HCT116 (cell line): ENCODE data around the gene TRMT2A. TPM values are rescaled to one million over a fixed set of nuclear protein-coding genes. Genes with fewer than 3 reads are reported as not detected.

Experiments used
- ATAC-seq: fragments of 200-7000 bp; cut with Tn5 transposase; 2 replicates; pipeline ENCODE4 v1.9.1; 2020; ENCODE audit warnings: mild to moderate bottlenecking, moderate library complexity
- BruUV-seq: library from RNA; stranded (reverse); fragments of 400-500 nt; replicated peaks from 2 replicates; lab custom pipeline; 2021; lab: Mats Ljungman, UMichigan
- CTCF ChIA-PET: fragments of 300-600 bp; sonication (Branson Sonifier 250); formaldehyde crosslinking; loops from one replicate; lab custom pipeline; 2021; ENCODE audit warnings: antibody characterized with exemption; lab: Charles Lee
- POLR2A ChIA-PET: fragments of 300-600, 350-600 bp; sonication (Branson Sonifier 250); formaldehyde crosslinking; loops from one replicate; lab custom pipeline; 2021; ENCODE audit warnings: antibody characterized with exemption; lab: Charles Lee
- RAD21 ChIA-PET, 2 experiments: fragments of 300-600 bp; sonication (Branson Sonifier 250); formaldehyde crosslinking; loops; one replicate each; lab custom pipeline; 2023; ENCODE audit warnings: low total read pairs in 2 of 2; ENCODE audit not compliant: uncharacterized antibody in 2 of 2, unreplicated experiment in 2 of 2, low non-redundant PET in 1 of 2; lab: Charles Lee
- DNase-seq: peaks from one replicate; pipeline ENCODE4 v3.0.0-alpha.2; 2010; ENCODE audit warnings: low read depth, low spot score
- H2AFZ ChIP-seq: fragments of 200-600 bp; shearing (Covaris generic), sonication (generic); 2 replicates; pipeline ENCODE4 v1.6.1; 2017; ENCODE audit warnings: low read depth, mixed run types, mixed read lengths, antibody characterized with exemption, low read length; ENCODE audit not compliant: poor library complexity, severe bottlenecking
- H3K27ac ChIP-seq: 2 replicates; pipeline ENCODE4 v1.5.1; 2012; ENCODE audit warnings: low read depth, low read length
- H3K27me3 ChIP-seq: fragments of 200-600 bp; sonication (generic); 2 replicates; pipeline ENCODE4 v1.6.1; 2016; ENCODE audit warnings: mixed run types, low read length, mixed read lengths; ENCODE audit not compliant: insufficient read depth
- H3K36me3 ChIP-seq, 2 experiments: fragments of 200-500 bp in 1 of 2; fragments of 200-600 bp in 1 of 2; sonication (Bioruptor generic) in 1 of 2; sonication (generic) in 1 of 2; 2 replicates each; pipeline versions ENCODE4 v1.5.1 to v1.6.1; 2014 to 2016; ENCODE audit warnings: low read length in 2 of 2, inconsistent platforms in 1 of 2, mixed read lengths in 1 of 2, mixed run types in 1 of 2; ENCODE audit not compliant: insufficient read depth in 2 of 2, control insufficient read depth in 1 of 2
- H3K4me1 ChIP-seq, 2 experiments: fragments of 200-600 bp in 1 of 2; sonication (generic) in 1 of 2; 2 replicates each; pipeline versions ENCODE4 v1.5.1 to v1.6.1; 2012 to 2017; ENCODE audit warnings: low read length in 2 of 2, inconsistent platforms in 1 of 2, mild to moderate bottlenecking in 1 of 2, mixed read lengths in 1 of 2, mixed run types in 1 of 2, moderate library complexity in 1 of 2; ENCODE audit not compliant: insufficient read depth in 2 of 2, control insufficient read depth in 1 of 2
- H3K4me2 ChIP-seq: fragments of 200-600 bp; sonication (generic); 2 replicates; pipeline ENCODE4 v1.6.1; 2017; ENCODE audit warnings: mixed run types, low read length, mixed read lengths
- H3K4me3 ChIP-seq, 2 experiments: fragments of 200-600 bp in 1 of 2; sonication (generic) in 1 of 2; replicated peaks in 1 of 2; 2 replicates each; pipeline ENCODE4 v1.5.1; 2011 to 2016; ENCODE audit warnings: low read length in 2 of 2, control low read depth in 1 of 2, low read depth in 1 of 2, mild to moderate bottlenecking in 1 of 2, mixed read lengths in 1 of 2, mixed run types in 1 of 2
- H3K79me2 ChIP-seq: fragments of 200-600 bp; sonication (generic); 2 replicates; pipeline ENCODE4 v1.6.1; 2017; ENCODE audit warnings: mild to moderate bottlenecking, mixed run types, low read length, moderate library complexity, mixed read lengths; ENCODE audit not compliant: insufficient read depth
- H3K9ac ChIP-seq: fragments of 200-600 bp; sonication (generic); 2 replicates; pipeline ENCODE4 v1.6.1; 2016; ENCODE audit warnings: low read length, mixed read lengths
- H3K9me2 ChIP-seq: fragments of 200-600 bp; sonication (generic), shearing (Covaris generic); 2 replicates; pipeline ENCODE4 v1.6.1; 2017; ENCODE audit warnings: mixed run types, mild to moderate bottlenecking, moderate library complexity; ENCODE audit not compliant: insufficient read depth
- H3K9me3 ChIP-seq, 2 experiments: fragments of 200-500 bp in 1 of 2; fragments of 200-600 bp in 1 of 2; sonication (Bioruptor generic) in 1 of 2; sonication (generic) in 1 of 2; 2 replicates each; pipeline ENCODE4 v1.6.1; 2014 to 2017; ENCODE audit warnings: low read length in 2 of 2, mixed read lengths in 2 of 2, inconsistent platforms in 1 of 2, low read depth in 1 of 2, mild to moderate bottlenecking in 1 of 2, mixed run types in 1 of 2, moderate library complexity in 1 of 2; ENCODE audit not compliant: control insufficient read depth in 1 of 2, insufficient read depth in 1 of 2
- H4K20me1 ChIP-seq: fragments of 200-600 bp; sonication (generic), shearing (Covaris generic); 2 replicates; pipeline ENCODE4 v1.6.1; 2017; ENCODE audit warnings: mixed run types, mild to moderate bottlenecking, moderate library complexity; ENCODE audit not compliant: insufficient read depth
- EGR1 ChIP-seq: IDR thresholded peaks from 2 replicates; pipeline ENCODE4 v1.6.1; 2012; ENCODE audit warnings: low read depth
- EZH2phosphoT487 ChIP-seq: fragments of 200-600 bp; IDR thresholded peaks from 2 replicates; pipeline ENCODE4 v1.6.1; 2018; ENCODE audit warnings: antibody characterized with exemption, borderline replicate concordance
- SIN3A ChIP-seq: IDR thresholded peaks from 2 replicates; pipeline ENCODE4 v1.6.1; 2012; ENCODE audit warnings: low read depth
- intact Hi-C: fragments of 100-400 bp; cut with micrococcal nuclease; formaldehyde crosslinking; loops from 2 replicates; pipeline ENCODE4 v1.10.0; 2022
- total RNA-seq: library from RNA; stranded (reverse); gene quantifications from one replicate; pipeline ENCODE4 v1.2.1, GENCODE V29; 2021; ENCODE audit not compliant: unreplicated experiment
- TF ChIP-seq, protein P1 (sequence below), 3 experiments: fragments of 200-600 bp in 1 of 3; sonication (generic) in 1 of 3; IDR thresholded peaks in 2 of 3; conservative IDR thresholded peaks in 1 of 3; 2 replicates each; pipeline ENCODE4 v1.5.1; 2012 to 2017; ENCODE audit warnings: low read depth in 2 of 3, low read length in 2 of 3, antibody characterized with exemption in 1 of 3, borderline replicate concordance in 1 of 3, control low read depth in 1 of 3, mild to moderate bottlenecking in 1 of 3, mixed read lengths in 1 of 3, mixed run types in 1 of 3, moderate library complexity in 1 of 3; ENCODE audit not compliant: insufficient read depth in 1 of 3
- TF ChIP-seq, protein P2 (sequence below): IDR thresholded peaks from 2 replicates; pipeline ENCODE4 v1.6.1; 2012

The TRMT2A gene
- total RNA-seq, 1 experiment from 2014 or later = 67.3 TPM

DNA sequence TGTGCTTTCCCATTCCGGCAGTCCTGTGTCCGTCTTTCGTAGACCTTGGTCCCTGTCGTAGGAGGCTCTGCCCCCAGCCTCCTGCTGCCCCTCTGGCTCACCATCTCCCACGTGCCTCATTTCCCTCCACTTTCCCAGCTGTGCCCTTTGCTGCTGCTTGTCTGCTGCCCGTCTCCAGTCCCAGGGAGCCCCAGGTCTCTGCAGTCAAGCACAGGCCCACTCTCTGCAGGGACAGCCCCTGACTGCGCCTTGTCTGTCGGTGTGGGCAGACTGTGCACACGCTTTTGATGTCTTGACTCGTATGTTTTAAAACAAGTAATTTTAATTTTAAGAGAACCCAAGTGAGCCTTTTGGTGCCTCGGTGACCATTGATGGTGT lies 24.6 kb downstream of the TRMT2A start (continued):
- TF ChIP-seq, protein P1, sequence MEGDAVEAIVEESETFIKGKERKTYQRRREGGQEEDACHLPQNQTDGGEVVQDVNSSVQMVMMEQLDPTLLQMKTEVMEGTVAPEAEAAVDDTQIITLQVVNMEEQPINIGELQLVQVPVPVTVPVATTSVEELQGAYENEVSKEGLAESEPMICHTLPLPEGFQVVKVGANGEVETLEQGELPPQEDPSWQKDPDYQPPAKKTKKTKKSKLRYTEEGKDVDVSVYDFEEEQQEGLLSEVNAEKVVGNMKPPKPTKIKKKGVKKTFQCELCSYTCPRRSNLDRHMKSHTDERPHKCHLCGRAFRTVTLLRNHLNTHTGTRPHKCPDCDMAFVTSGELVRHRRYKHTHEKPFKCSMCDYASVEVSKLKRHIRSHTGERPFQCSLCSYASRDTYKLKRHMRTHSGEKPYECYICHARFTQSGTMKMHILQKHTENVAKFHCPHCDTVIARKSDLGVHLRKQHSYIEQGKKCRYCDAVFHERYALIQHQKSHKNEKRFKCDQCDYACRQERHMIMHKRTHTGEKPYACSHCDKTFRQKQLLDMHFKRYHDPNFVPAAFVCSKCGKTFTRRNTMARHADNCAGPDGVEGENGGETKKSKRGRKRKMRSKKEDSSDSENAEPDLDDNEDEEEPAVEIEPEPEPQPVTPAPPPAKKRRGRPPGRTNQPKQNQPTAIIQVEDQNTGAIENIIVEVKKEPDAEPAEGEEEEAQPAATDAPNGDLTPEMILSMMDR (IDR thresholded peaks at IDR 0.05 in 2 of 3, conservative IDR thresholded peaks at IDR 0.05 in 1 of 3; ENCODE audit: borderline replicate concordance in 1 of 3, insufficient read depth in 1 of 3, low read depth in 2 of 3, low read length in 2 of 3) = no peak
- TF ChIP-seq EZH2phosphoT487 (no peak), SIN3A (no peak)
- TF ChIP-seq, protein P2, sequence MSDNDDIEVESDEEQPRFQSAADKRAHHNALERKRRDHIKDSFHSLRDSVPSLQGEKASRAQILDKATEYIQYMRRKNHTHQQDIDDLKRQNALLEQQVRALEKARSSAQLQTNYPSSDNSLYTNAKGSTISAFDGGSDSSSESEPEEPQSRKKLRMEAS = no peak

DNA sequence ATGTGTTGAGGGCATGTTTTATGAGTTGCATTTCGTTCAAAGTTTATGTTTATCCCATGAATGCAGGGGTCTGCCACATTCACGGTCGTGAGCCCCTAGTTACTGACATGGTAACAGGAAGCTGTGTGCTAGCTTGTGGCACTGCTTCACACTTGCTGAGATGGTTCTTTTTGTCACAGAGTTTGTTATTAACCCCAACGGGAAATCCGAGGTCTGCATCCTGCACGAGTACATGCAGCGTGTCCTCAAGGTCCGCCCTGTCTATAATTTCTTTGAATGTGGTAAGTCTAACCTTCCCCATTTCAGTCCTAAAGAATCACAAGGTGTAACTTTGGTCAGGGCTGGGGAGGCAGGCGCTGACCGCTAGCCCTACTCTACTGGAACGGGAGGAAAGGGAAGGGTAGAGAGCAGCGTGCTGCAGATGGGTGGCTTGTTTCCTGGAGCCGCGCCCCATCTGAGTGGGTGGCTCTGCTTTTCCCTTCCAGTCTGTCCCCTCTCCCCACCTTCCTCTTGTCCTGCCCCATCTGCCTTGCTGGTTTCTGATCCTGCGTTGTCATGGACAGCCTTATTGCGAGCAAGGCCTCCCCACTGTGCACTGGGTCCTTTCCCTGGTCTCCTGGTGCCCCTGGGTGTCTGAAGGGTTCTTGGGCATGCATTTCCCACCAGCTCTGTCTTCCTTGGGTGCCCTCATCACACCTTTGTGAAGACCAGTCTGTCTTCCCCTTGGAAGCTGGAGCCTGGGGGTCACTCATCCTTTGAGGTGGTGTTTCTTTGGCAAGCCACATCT lies 25.1 kb downstream of the TRMT2A start:
- RAD21 ChIA-PET = no interaction called here
- ATAC-seq = no peak

More for the DNA sequence above, 25.1 kb downstream of the TRMT2A start:
- Histone ChIP-seq H3K27ac (no peak overlapping the region), H3K36me3 (peaks cover 89 to 94% of the 10 kb centered on the region in 2 experiments), H4K20me1 (no peaks in the 10 kb centered on the region), H3K4me2 (no peak overlapping the region), H3K9me3 (no peaks in the 10 kb centered on the region), H2AFZ (no peak overlapping the region), H3K4me1 (no peaks in the 10 kb centered on the region), H3K9me2 (no peaks in the 10 kb centered on the region), H3K27me3 (no peaks in the 10 kb centered on the region), H3K79me2 (peaks cover 81% of the 10 kb centered on the region), H3K9ac (no peak overlapping the region), H3K4me3 (no peak overlapping the region)
- intact Hi-C loops = no loop called here
- ChIA-PET POLR2A (no interaction called here), CTCF (no interaction called here)
- no peak for TF ChIP-seq EGR1
- no peak for DNase-seq
- no TSS peak for BruUV-seq
